IPS-NIHi11 (cell line): Measurements from ENCODE around the gene SBDS.

Experiments used
- DNase-seq: peaks from one replicate; pipeline ENCODE4 v3.0.0; 2012; ENCODE audit warnings: mixed read lengths, low spot score

SBDS gene

DNA sequence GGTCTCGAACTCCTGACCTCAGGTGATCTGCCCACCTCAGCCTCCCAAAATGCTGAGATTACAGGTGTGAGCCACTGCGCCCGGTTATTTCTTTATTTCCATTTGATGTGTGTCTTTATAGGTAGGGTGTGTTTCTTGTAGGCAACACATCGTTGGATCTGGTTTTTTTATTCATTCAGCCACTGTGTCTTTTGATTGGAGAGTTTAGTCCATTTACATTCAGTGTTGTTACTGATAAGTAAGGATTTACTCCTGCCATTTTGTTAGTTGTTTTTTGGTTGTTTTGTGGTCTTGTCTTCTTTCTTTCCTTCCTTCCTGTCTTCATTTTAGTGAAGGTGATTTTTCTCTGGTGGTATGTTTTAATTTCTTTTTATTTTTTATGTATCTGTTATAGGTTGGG lies 57.4 kb downstream of the SBDS start:
- no peak for DNase-seq
